Dedifferentiated amniotic fluid mesenchymal stem cell (primary cell): Measurements from ENCODE around the gene TRERF1.

ENCODE experiments used
- DNase-seq: peaks from one replicate; pipeline ENCODE4 v3.0.0-alpha.2; 2016; ENCODE audit errors: extremely low spot score

Gene TRERF1

DNA sequence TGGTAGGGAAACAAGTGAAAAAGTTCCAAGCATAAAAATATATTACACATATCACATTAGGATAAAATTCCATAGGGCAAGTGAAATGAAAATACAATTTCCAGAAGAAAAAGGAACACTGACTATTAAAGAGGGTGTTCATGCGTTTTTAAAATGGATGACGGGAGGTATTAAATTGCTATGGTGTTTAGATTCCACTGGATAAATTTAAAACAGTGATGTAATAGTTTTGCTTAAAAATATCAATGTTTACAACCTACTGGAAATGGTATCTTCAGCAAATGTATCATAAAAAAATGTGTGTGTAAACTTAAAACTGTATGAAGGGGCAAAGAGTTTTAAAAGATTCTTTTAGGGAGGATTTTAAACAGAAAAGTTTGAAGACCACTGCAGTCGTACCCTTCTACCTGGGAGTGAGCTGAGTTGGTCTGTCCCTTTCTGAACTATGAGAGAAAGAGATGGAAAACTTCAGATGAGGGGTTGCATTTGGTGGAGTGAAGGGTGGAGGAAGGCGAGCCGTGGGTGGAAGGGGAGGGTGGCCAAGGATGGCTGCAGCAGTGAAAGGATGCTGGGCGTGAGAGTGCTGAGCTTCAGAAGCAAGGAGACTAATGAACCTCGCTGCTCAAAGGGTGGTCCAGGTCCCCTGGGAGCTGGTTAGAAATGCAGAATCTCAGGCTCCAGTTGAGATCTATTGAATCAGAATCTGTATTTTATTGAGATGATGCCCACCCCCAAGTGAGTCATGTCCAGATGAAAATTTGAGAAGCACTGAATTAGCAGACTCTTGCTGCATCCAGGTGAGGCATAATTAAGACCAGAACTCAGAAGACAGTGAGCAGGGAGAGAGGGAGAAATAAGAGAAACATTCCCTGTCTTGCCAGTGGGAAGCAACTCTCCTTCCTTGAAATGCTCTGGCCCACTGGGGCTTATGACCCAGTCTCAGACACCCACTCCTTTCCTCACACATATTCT is 179.6 kb downstream of the TRERF1 start:
- DNase-seq: no peak

DNA sequence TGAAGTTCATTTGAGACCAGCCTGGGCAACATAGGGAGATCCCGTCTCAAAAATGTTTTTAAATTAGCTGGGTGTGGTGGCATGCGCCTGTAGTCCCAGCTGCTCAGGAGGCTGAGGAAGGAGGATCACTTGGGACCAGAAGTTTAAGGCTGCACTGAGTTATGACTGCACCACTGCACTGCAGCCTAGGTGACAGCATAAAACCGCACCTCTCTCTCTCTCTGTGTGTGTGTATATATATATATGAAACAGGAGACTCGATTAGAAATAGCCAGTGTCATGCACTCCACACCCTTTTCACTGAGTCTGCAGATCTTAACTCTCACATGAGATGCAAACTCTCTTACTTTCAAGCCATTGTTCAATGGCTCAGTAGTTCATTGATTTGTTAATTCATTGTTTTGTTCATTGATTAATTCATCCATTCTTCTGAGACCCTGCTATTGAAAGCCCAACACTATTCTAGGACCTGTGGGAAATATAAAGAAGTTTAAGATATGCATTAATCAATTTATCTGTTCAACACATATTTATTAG is 181.7 kb downstream of the TRERF1 start:
- DNase-seq: no peak

DNA sequence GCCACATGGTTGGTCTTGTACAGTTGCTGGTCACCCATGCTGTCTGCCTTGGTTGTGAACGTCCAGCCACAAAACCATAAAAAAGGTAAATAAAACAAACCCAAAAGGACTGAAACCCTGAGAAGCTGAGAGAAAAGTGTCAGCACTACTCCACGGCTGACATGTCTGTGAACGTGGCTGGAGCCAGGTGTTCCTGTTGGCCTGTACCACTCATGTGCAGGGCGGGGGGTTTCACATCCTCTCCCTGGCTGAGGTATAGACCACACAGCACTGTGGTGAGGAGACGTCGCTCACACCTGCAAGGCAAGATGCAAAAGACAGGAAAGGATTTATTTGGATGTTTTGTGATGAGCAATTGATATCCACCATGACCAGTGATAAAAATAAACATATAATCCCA is 182.2 kb downstream of the TRERF1 start:
- no peak for DNase-seq

DNA sequence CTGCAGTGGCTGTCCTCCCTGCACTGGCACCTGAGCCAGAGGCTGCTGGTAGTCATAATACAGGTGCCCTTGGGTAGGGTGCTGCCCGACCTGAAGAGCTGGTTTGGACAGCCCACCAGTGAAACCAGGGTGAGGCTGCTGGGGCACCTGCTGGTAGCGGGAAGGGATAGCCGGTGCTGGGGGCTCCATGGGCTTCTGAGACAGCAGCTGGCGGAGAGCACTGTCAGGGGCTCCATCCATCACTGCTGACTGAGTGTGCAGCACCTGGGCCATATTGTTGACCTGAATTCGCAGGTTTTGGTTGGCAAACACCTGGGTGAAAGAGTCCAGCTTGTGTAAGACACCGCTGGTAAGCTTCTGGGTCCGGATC is 182.9 kb downstream of the TRERF1 start:
- no peak for DNase-seq

DNA sequence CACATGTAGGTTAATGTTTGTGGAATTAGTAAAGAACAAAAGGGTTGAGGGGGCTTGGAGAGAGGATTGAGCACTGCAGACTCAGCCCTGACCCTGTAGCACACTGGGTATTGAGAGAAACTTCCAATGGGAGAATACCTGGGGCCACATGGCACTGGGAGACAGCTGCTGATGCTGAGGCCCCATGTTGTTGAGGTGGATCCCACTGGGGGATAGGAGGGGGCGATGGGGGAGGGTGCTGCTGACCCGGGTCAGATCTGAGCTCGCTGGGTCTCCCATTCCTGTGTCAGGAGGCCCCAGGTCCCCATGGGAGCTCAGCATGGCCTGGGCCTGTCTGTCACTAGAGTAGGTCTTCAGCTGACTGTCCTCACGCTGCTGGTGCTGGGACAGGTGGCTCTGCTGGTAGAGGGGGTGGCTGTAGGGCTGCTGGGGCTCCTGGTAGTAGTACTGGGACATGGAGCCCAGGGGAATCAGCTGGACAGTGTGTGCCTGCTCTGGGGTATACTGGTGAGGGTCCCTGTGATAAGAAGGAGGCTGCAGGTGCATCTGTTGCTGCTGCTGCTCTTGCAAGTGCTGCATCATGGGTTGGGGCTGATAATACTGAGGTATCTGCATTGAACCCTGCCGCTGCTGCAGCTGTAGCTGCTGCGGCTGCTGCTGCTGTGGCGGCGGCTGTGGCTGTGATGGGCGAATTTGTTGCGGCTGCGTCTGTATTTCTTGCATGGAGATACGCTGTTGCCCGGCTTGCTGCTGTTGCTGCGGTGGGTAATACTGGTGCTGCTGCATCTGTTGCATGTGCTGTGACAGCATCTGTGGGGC is 183.5 kb downstream of the TRERF1 start:
- DNase-seq: no peak

DNA sequence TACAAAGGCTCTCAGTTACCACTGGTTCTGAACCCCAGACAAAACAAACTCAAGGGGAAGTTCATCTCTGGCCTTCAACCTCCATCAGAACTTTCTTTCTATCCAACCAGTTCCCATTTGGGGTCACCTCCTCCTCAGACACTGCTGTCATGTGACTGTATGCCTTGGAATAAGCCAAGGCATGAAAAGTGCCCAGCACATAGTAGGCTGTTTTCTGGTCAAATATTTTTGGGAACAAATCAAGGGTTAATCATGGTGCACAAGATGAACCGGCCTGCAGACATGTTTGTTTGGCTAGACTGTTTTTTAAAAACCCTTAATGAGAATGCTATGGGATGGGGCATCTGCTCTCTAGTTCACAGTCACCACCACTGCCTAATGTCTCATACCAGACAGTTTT is 185.2 kb downstream of the TRERF1 start:
- no peak for DNase-seq

DNA sequence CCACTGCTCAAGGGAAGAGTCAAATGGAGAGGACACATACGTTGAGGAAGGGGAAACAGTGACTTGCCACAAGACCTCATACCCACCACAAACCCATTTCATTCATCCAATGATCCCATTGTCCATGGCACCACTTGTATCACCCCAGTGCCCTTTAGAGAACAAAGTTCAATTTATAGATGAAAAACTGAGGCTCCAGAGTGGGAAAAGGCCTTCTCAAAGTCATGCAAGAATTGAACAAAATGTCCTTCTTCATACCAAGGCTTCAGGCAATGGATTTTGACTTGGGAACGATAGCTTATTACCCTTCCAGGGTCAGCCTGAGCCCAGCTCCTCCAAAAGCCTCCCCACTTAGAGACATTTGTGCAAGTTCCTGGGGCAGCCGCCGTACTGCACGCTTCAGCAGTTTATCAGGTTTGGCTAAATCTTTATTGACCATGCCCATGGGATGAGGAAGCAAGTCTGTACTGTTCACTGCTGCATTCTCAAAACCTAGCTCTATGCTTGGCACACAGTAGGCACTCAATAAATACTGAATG is 186.8 kb downstream of the TRERF1 start:
- no peak for DNase-seq

DNA sequence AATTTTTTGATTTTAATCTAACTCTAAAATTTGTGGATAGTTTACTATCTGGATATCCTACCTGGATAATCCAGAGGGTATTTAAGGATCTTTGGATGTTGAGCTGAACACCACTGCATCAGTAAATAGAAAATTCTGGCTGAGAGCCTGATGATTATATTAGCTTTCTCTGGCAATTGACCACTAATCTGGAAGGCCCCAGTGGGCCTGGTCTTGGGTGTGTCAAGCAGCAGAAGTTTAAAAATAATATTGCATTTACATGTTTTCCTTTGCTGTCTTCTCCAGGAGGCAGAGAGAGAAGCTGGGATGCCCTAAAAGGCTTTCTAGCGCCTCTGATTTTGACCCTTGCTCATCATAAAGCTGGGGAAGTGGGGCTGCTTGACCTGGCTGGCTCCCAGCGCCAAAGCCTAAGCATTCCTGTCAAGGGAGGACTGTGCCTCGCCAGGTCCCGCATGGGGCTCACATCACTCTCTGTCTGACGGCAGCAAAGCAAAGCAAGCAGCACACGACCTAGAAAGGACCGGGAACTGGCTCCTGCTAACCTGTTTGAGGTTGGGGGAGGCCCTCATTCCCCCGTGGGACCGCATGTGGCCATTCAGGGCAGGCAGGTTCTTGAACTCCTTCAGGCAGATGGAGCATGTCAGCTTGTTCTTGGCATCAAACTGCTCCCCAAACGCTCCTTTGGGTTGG is 187.4 kb downstream of the TRERF1 start:
- no peak for DNase-seq

DNA sequence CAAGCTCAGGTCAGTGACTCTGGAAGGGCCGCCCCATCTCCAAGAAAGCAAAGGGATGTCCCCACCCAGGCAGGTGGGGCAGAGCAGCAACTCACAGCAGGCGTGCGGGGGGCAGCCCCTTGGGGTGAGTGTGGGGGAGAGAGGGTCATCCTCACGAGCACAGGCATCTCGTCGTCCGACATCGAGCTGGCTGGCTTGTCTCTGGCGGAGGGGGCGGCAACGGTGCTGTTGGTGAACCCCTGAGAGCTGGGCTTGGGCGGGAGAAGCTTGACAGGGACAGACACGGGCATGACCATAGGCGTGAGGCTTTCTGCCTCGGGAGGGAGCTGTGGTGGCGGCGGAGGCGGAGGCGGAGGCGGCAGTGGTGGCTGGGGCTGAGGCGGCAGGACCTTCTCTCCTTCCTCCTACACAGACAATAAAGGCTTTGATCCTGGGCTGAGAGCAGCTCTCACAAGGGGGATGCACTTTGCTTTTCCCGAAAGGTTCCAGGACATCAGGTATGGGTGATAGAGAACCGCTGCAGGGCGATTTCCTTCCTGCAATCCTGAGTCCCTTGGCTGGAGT is 188.5 kb downstream of the TRERF1 start:
- DNase-seq: no peak

DNA sequence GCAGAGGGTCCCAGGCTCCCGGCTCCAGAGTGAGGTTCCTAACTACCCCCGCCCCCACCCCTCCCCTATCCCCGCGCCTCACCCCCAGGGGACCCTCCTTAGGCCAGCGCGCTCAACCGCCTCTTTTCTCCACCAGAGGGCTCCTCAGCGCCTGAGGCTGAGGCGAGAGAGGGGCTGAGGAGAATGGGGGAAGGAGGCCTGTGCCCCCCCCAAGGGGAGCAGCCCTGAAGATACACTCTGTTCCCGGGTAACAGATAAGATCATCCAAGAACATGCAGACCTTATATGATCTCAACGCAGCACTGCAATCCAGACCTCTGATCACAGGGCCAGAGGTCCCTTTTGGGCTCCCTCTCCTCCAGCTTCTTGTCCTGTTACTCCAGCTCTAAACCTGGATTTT is 190.8 kb downstream of the TRERF1 start:
- DNase-seq: no peak

DNA sequence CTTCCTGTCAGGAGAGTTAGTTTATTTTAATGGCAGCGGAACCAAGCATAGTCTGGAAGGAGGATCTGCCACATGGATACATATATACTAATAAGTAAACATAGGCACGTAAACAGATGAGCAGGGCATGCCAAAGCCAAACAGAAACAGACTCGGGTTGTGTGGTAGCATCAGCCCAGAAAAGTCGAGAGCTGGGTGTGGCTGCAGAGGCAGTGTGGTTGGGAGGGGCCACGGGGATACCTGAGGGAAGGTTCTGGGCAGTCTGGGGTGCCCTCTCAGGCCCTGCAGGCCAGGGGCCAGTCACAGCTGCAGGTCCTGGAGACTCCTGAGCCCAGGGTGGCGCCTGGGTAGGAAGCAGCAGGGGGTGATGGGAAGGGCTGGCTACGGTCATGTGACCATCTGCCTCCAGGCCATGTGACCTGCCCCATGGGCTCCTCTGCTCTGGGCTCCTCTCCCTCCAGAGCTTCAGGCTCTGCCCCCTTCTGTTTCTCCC is 191.3 kb downstream of the TRERF1 start:
- no peak for DNase-seq

DNA sequence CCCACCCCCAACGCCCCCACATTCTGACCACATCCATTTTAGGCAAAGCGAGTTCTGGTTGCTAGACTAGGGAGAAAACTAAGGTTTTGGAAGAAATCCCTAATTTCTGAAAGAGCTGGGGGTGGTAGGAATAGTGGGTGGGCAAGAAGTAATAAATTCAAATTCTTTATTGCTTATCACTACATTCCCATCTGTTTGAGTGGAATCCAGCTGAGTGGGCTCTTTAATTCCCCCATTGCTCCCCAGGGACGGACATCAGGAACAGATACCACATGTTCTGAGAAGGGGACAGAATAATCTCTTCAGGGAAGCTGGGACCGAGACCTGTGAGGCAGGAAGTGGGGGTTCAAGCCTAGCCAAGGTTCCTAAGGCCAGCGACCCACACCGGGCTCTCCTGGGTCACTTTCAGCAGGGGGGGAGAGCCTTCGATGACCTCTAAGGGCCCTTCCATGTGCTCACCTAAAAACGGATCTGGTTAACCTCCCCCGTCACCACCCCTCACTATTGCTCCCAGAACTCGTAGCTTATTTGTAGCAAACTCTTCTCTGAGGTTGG is 191.8 kb downstream of the TRERF1 start:
- no peak for DNase-seq

DNA sequence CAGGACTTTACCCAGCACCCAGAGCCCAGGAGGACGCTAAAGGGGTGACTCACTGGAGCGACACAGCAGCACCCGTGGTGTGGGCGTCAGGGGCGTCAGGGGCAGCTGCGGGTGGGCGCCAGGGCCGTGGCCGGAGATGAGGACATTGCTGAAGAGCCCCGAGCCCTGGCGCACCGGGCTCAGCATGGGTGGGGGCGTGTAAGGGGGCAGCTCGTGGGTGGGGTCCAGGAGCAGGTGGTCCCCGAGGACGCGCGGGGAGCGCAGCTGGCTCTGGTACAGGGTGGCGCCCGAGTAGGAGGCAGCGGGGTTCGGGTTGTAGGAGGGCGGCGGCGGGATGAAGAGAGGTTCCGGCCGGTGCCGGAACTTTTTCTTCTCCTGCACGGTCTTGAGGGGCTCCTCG is 192.4 kb downstream of the TRERF1 start:
- no peak for DNase-seq

DNA sequence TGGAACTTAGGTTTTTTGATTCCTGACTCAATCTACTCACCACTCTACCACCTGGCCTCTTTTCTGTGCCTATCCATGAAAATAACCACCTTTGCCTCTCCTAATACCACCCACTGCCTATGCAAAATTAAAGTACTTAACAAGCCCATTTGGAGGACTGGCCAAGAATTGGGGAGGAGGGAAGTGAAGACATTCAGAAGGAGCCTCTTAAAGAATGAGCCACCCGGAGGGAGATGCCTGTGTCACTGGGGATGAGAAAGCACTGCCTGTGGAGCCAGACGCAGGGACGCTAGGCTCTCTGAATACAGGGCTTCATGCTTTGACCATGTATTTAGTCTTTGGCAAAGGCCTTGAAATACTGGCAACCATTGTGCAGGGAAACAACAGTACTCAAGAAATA is 194.1 kb downstream of the TRERF1 start:
- DNase-seq: no peak

DNA sequence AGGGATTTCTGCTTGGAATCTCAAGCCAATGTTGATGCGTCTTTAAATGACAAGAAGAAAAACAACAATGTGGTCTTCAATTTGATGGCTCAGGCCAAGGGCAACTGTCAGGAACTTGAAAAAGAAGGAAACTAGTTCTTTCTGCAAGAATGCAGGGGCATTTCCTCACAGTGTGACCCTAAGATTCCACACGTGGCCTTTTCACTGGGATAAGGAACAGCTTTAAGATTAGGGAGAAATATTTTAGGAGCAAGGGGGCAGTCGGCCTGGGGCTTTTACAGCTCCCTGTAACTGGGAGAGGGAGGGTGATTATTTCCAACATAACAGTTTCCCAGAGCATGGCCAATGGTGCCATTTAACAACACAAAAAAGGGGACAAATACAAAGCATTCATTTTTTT is 194.7 kb downstream of the TRERF1 start:
- DNase-seq: no peak

DNA sequence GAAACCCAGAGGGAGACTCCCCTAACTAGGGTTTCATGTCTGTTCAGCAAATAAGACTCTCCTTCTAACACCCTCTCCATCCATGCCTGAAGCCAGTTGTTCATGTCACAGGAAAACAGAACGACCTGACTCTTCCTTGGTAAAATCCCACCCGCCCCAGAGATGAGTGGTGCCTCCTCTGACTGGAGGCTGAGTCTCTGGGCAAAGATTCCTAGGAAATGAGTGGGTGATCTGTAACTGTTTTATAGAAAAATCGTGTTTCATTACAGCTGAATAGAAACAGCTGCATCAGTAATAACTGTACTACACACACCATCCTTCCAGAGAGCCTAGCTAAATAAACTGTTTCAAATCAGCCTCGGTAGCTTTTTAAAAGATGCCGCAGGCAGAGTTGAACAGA is 196.7 kb downstream of the TRERF1 start:
- peak; percentile 43 for DNase-seq

DNA sequence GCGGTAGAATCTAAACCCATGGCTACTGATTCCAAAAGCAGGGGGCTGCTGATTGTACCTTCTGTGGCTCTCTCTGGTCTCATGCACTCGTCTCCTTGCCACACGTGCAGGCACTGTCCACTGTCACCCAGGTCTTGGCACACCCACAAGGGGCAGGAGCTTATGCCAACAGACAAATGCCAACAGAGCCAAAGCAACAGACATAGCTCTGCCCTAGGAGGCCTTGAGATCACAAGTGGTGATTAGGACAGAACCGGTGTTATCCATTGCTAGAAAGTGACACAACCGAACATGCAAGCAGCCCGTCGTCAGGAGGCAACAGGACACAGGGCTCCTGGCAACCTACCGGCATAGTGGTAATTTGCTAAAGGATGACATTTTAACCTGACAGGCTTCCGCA is 197.2 kb downstream of the TRERF1 start:
- no peak for DNase-seq

DNA sequence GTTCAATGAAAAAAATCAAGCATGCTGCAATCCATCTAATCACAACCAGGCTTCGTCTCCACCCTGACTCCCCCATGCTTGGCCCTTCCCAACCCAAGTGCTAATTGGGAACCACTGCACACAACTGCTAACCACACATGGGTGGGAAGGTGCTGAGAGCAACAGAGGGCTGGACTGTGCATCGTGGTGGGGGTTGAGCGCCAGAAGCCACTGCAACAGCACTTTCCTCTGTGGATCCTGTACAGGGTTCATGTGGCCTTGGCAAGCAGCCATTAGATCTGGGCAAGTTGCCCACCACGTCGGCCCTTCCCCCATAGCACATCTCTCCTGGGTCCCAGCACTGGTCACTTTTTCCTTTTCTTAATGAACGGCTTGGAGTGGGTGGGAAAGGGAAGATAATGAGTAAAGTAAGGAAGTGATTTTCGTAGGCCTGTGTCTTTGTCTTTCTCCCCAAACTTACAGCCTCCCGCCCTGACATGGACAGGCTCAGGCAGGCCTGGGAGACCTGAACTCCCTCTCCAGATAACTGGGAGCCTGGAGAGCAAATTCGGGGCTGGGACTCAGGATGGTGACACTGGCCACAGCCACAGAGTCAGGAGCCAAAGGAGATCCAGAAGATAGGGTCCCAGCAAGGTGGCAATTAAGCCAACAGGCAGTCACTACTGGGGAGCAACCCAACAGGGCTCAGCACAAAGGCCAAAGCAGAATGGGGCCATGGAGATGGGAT is 199.7 kb downstream of the TRERF1 start:
- DNase-seq: no peak

DNA sequence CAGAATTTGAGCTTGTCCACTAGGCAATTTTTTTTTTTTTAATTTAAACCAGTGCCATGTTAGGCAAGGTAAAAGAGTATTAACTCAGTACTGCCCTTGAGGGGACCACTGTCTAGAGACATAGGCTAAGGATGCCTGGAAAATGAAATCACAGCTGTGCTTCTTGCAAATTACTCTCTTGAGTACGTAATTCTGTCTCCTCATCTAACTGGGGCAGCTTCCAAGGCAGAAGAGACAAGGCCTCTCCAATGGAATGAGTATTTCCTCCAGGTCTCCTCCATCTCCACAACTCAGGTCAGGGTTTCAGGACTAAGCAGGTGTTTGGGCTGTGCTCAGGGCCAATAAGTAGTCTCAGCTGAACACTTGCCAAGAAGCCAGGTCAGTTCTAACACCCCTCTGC is 200.2 kb downstream of the TRERF1 start:
- DNase-seq: no peak

DNA sequence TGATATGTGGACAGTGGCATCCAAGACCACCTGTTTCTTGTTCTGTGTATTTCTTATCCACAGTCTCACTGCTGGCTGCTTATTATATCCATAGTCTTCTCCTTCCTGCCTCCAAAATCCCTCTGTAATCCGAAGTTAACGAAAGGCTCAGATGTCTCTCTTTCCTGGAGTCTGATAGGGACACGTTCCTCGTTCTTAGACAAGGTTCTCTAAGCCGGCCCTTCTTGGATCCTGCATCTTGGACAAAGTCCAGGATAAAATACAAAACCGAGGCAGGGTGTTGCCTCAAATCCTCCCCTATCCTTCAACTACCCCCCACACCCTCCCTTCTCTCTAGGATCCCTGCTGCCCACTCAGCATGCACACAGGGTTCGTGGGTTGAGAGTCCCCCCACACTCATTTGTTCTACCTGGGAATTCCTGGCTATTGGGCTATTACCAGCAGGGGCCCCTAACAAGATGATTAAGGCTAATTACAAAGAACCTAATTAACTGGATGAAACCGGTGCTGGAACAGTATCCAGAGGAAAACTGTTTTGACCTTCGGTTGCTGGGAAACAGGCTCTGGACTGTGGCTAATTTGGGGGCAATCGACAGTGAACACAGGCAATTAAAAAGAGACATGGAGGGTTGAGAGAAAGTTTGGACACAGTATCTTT is 201.3 kb downstream of the TRERF1 start:
- DNase-seq: no peak
